ENCODE data around the gene CAPNS2. TPM values are rescaled to one million over a fixed set of nuclear protein-coding genes. Genes with fewer than 3 reads are reported as not detected.
A peak's percentile ranks its signal among the peaks of the same experiment; 100 is the strongest.

Gene CAPNS2
- total and polyA plus RNA-seq, 7 experiments from 2014 or later = 0.22 to 0.51 TPM; not detected in 5

- Histone ChIP-seq H3K27ac (ENCODE audit: low read depth, low read length) (no peak overlapping the region), H3K9me3 (ENCODE audit: control insufficient read depth in 2 of 3, low read length in 3 of 3) (no peaks in the 10 kb centered on the region), H3K36me3 (ENCODE audit: control insufficient read depth in 2 of 3, insufficient read depth in 3 of 3, low read length in 3 of 3) (no peaks in the 10 kb centered on the region), H3K4me1 (ENCODE audit: control insufficient read depth in 2 of 2, insufficient read depth in 2 of 2, low read length in 2 of 2) (no peaks in the 10 kb centered on the region), H3K4me3 (ENCODE audit: low read length) (no peak overlapping the region), H3K27me3 (ENCODE audit: control insufficient read depth in 2 of 2, insufficient read depth in 2 of 2, low read length in 2 of 2) (no peaks in the 10 kb centered on the region)
- Mint-ChIP-seq H3K4me1 (no peaks in the 10 kb centered on the region), H3K4me3 (no peak overlapping the region), H3K27ac (no peak overlapping the region), H3K9me3 (no peaks in the 10 kb centered on the region), H3K36me3 (no peaks in the 10 kb centered on the region), H3K27me3 (peaks cover 0 to 10% (median 0%) of the 10 kb centered on the region in 5 donors)
- CTCF ChIA-PET = interaction anchor here (0.5 kb wide), 1 partner anchor 141 kb away, joined by 4 read pairs; no protein-coding TSS in a partner anchor
- no peak for ATAC-seq
- intact Hi-C loops (cut with micrococcal nuclease) = no loop called here
- POLR2A ChIA-PET = no interaction called here
- no peak for DNase-seq
These were observed 8.3 kb downstream of the CAPNS2 start for GRCh38 chr16:55574811-55575210.

- Histone ChIP-seq H3K4me3 (ENCODE audit: low read length) (no peak overlapping the region), H3K27me3 (ENCODE audit: control insufficient read depth in 2 of 2, insufficient read depth in 2 of 2, low read length in 2 of 2) (no peaks in the 10 kb centered on the region), H3K27ac (ENCODE audit: low read depth, low read length) (no peak overlapping the region), H3K9me3 (ENCODE audit: control insufficient read depth in 2 of 3, low read length in 3 of 3) (no peaks in the 10 kb centered on the region), H3K36me3 (ENCODE audit: control insufficient read depth in 2 of 3, insufficient read depth in 3 of 3, low read length in 3 of 3) (no peaks in the 10 kb centered on the region), H3K4me1 (ENCODE audit: control insufficient read depth in 2 of 2, insufficient read depth in 2 of 2, low read length in 2 of 2) (no peaks in the 10 kb centered on the region)
- Mint-ChIP-seq H3K9me3 (no peaks in the 10 kb centered on the region), H3K4me1 (no peaks in the 10 kb centered on the region), H3K27me3 (peaks cover 0 to 10% (median 0%) of the 10 kb centered on the region in 5 donors), H3K36me3 (no peaks in the 10 kb centered on the region), H3K4me3 (no peak overlapping the region), H3K27ac (no peak overlapping the region)
- intact Hi-C loops (cut with micrococcal nuclease) = no loop called here
- DNase-seq (no peak), ATAC-seq (no peak)
- POLR2A ChIA-PET = no interaction called here
- CTCF ChIA-PET = no interaction called here
These were observed 9.0 kb downstream of the CAPNS2 start for GRCh38 chr16:55575496-55575895.

- Histone ChIP-seq H3K36me3 (ENCODE audit: control insufficient read depth in 2 of 3, insufficient read depth in 3 of 3, low read length in 3 of 3) (no peaks in the 10 kb centered on the region), H3K27me3 (ENCODE audit: control insufficient read depth in 2 of 2, insufficient read depth in 2 of 2, low read length in 2 of 2) (no peaks in the 10 kb centered on the region), H3K4me1 (ENCODE audit: control insufficient read depth in 2 of 2, insufficient read depth in 2 of 2, low read length in 2 of 2) (no peaks in the 10 kb centered on the region), H3K27ac (ENCODE audit: low read depth, low read length) (no peak overlapping the region), H3K4me3 (ENCODE audit: low read length) (no peak overlapping the region), H3K9me3 (ENCODE audit: control insufficient read depth in 2 of 3, low read length in 3 of 3) (no peaks in the 10 kb centered on the region)
- DNase-seq (no peak), ATAC-seq (no peak)
- Mint-ChIP-seq H3K27me3 (peaks cover 0 to 10% (median 0%) of the 10 kb centered on the region in 5 donors), H3K4me1 (no peaks in the 10 kb centered on the region), H3K4me3 (no peak overlapping the region), H3K36me3 (no peaks in the 10 kb centered on the region), H3K27ac (no peak overlapping the region), H3K9me3 (no peaks in the 10 kb centered on the region)
- CTCF ChIA-PET = no interaction called here
- POLR2A ChIA-PET = no interaction called here
- intact Hi-C loops (cut with micrococcal nuclease) = no loop called here
These were observed 9.9 kb downstream of the CAPNS2 start for GRCh38 chr16:55576384-55576783.

GRCh38 chr16:55577887-55578286 is 11.4 kb downstream of the CAPNS2 start:
- Mint-ChIP-seq H3K4me3 (no peak overlapping the region), H3K9me3 (peaks cover 0 to 2% (median 0%) of the 10 kb centered on the region in 11 donors), H3K27me3 (peaks cover 0 to 6% (median 0%) of the 10 kb centered on the region in 5 donors), H3K4me1 (no peaks in the 10 kb centered on the region), H3K36me3 (no peaks in the 10 kb centered on the region), H3K27ac (no peak overlapping the region)
- no peaks in the 10 kb centered on the region for H3K4me1 ChIP-seq (ENCODE audit: control insufficient read depth in 2 of 2, insufficient read depth in 2 of 2, low read length in 2 of 2)
- no peaks in the 10 kb centered on the region for H3K27me3 ChIP-seq (ENCODE audit: control insufficient read depth in 2 of 2, insufficient read depth in 2 of 2, low read length in 2 of 2)
- no peaks in the 10 kb centered on the region for H3K9me3 ChIP-seq (ENCODE audit: control insufficient read depth in 2 of 3, low read length in 3 of 3)
- no peak overlapping the region for H3K27ac ChIP-seq (ENCODE audit: low read depth, low read length)
- CTCF ChIA-PET = no interaction called here
- ATAC-seq (peak; percentile 60), DNase-seq (no peak)
- no peak overlapping the region for H3K4me3 ChIP-seq (ENCODE audit: low read length)
- intact Hi-C loops (cut with micrococcal nuclease) = no loop called here
- POLR2A ChIA-PET = no interaction called here
- H3K36me3 ChIP-seq (ENCODE audit: control insufficient read depth in 2 of 3, insufficient read depth in 3 of 3, low read length in 3 of 3) = no peaks in the 10 kb centered on the region

- Mint-ChIP-seq H3K27ac (no peak overlapping the region), H3K9me3 (peaks cover 0 to 2% (median 0%) of the 10 kb centered on the region in 11 donors), H3K36me3 (no peaks in the 10 kb centered on the region), H3K4me3 (no peak overlapping the region), H3K27me3 (peaks cover 6 to 14% (median 9%) of the 10 kb centered on the region in 5 donors), H3K4me1 (no peaks in the 10 kb centered on the region)
- intact Hi-C loops (cut with micrococcal nuclease) = no loop called here
- H3K27me3 ChIP-seq (ENCODE audit: control insufficient read depth in 2 of 2, insufficient read depth in 2 of 2, low read length in 2 of 2) = no peaks in the 10 kb centered on the region
- no peak for ATAC-seq
- no peak overlapping the region for H3K27ac ChIP-seq (ENCODE audit: low read depth, low read length)
- no peak overlapping the region for H3K4me3 ChIP-seq (ENCODE audit: low read length)
- POLR2A ChIA-PET = no interaction called here
- no peak for DNase-seq
- H3K36me3 ChIP-seq (ENCODE audit: control insufficient read depth in 2 of 3, insufficient read depth in 3 of 3, low read length in 3 of 3) = no peaks in the 10 kb centered on the region
- no peaks in the 10 kb centered on the region for H3K4me1 ChIP-seq (ENCODE audit: control insufficient read depth in 2 of 2, insufficient read depth in 2 of 2, low read length in 2 of 2)
- no peaks in the 10 kb centered on the region for H3K9me3 ChIP-seq (ENCODE audit: control insufficient read depth in 2 of 3, low read length in 3 of 3)
- CTCF ChIA-PET = no interaction called here
These were observed 19.1 kb downstream of the CAPNS2 start for GRCh38 chr16:55585631-55586030.

- Histone ChIP-seq H3K27me3 (ENCODE audit: control insufficient read depth in 2 of 2, insufficient read depth in 2 of 2, low read length in 2 of 2) (peaks cover 0 to 3% of the 10 kb centered on the region in 2 donors), H3K4me3 (ENCODE audit: low read length) (no peak overlapping the region), H3K4me1 (ENCODE audit: control insufficient read depth in 2 of 2, insufficient read depth in 2 of 2, low read length in 2 of 2) (no peaks in the 10 kb centered on the region), H3K27ac (ENCODE audit: low read depth, low read length) (no peak overlapping the region), H3K36me3 (ENCODE audit: control insufficient read depth in 2 of 3, insufficient read depth in 3 of 3, low read length in 3 of 3) (no peaks in the 10 kb centered on the region), H3K9me3 (ENCODE audit: control insufficient read depth in 2 of 3, low read length in 3 of 3) (no peaks in the 10 kb centered on the region)
- no peaks in the 10 kb centered on the region for H3K4me1 Mint-ChIP-seq
- peaks cover 11 to 31% (median 26%) of the 10 kb centered on the region in 5 donors for H3K27me3 Mint-ChIP-seq
- DNase-seq = no peak
- H3K36me3 Mint-ChIP-seq = no peaks in the 10 kb centered on the region
- ChIA-PET CTCF (no interaction called here), POLR2A (no interaction called here)
- intact Hi-C loops (cut with micrococcal nuclease) = no loop called here
- no peak overlapping the region for H3K4me3 Mint-ChIP-seq
- no peaks in the 10 kb centered on the region for H3K9me3 Mint-ChIP-seq
- H3K27ac Mint-ChIP-seq = no peak overlapping the region
- ATAC-seq = no peak
These were observed 22.3 kb downstream of the CAPNS2 start for GRCh38 chr16:55588799-55589198.

GRCh38 chr16:55592306-55592705 is 25.8 kb downstream of the CAPNS2 start:
- Histone ChIP-seq H3K4me3 (ENCODE audit: low read length) (no peak overlapping the region), H3K9me3 (ENCODE audit: control insufficient read depth in 2 of 3, low read length in 3 of 3) (no peaks in the 10 kb centered on the region), H3K4me1 (ENCODE audit: control insufficient read depth in 2 of 2, insufficient read depth in 2 of 2, low read length in 2 of 2) (no peaks in the 10 kb centered on the region), H3K36me3 (ENCODE audit: control insufficient read depth in 2 of 3, insufficient read depth in 3 of 3, low read length in 3 of 3) (no peaks in the 10 kb centered on the region), H3K27ac (ENCODE audit: low read depth, low read length) (no peak overlapping the region), H3K27me3 (ENCODE audit: control insufficient read depth in 2 of 2, insufficient read depth in 2 of 2, low read length in 2 of 2) (peaks cover 0 to 3% of the 10 kb centered on the region in 2 donors)
- H3K4me3 Mint-ChIP-seq = no peak overlapping the region
- H3K4me1 Mint-ChIP-seq = no peaks in the 10 kb centered on the region
- peaks cover 14 to 41% (median 30%) of the 10 kb centered on the region in 5 donors for H3K27me3 Mint-ChIP-seq
- no peak overlapping the region for H3K27ac Mint-ChIP-seq
- DNase-seq (no peak), ATAC-seq (no peak)
- ChIA-PET POLR2A (no interaction called here), CTCF (no interaction called here)
- H3K9me3 Mint-ChIP-seq = no peaks in the 10 kb centered on the region
- intact Hi-C loops (cut with micrococcal nuclease) = no loop called here
- H3K36me3 Mint-ChIP-seq = no peaks in the 10 kb centered on the region
